ENCODE data around the gene TSPAN2.

TSPAN2 gene

DNA sequence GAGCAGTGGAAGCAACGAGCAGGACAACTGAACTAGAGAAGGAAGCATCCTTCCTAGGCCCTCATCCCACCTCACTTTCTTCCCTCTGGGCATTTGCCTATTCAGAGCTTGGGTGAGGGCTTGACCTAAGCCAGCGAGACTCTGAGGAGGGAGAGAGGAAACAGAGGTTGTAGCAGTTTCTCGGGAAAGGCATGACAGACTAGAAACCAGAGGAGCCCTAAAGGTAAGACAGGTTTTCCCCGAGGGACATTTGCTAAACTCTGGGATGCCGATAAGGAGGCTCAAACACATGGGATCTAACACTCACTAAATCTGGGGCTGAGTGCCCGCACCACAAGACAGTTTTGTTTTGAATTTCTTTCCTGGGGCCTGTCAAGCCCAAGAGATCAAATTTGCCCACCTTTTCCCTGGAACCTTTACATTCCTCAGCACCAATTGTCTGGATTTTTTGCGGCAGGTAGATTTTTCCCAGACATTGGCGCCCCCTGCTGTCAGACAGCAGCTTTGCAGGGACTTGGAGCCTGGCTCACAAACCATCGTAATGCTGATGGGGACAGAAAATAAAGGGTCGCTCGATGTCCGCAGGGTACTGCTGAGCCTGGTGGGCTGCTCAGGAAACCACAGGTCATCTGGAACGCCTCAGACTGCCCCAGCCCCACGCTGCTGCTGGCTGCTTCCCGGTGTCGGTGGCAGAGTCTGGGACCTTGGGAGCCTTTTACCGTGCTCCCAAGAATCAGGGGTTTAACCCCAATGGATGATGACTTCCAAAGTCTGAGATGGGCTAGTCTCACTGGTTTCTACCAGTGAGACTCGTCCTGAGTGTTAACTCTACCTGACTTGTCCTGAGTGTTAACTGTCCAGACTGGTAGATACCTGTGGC, 23.4 kb upstream of the TSPAN2 start:
- DNase-seq = peak; percentile 25

GRCh38 chr1:115107516-115108260, 18.4 kb upstream of the TSPAN2 start:
- DNase-seq = no peak

DNA sequence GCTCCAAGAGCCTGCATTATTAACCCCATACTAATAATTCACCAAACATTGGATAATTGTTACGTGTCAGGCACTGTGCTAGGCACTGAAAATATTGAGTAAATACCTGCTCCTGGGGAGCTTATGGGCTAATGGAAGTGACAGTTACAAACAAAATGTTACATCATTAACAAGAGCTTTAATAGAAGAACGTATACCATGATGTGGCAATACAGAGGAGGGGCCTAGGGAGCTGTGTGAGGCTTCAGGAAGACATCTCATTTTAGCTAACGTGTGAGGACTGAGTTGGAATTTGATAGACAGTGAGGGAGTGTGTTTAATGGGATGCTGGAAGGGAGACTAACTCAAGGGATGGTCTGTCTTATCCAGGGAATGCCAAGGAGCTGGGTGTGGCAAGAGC, 16.5 kb upstream of the TSPAN2 start:
- DNase-seq = no peak

DNA sequence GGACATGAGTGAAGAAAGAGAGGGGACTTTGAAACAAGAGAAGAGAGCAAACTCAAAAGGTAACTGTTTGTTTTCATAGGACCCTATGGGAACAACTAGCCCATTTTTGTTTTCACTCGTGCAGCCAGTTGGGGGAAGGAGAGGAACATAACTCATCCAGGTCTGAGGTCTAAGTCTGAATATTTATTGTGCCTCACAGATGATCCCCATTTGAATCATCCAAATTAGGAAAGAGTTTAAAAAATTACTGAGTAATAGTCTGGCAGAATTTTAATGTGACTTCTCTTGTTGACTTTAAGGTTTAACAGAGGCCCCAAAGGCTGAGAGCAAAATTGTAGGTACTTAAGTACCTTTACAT, 10.4 kb upstream of the TSPAN2 start:
- no peak for DNase-seq

DNA sequence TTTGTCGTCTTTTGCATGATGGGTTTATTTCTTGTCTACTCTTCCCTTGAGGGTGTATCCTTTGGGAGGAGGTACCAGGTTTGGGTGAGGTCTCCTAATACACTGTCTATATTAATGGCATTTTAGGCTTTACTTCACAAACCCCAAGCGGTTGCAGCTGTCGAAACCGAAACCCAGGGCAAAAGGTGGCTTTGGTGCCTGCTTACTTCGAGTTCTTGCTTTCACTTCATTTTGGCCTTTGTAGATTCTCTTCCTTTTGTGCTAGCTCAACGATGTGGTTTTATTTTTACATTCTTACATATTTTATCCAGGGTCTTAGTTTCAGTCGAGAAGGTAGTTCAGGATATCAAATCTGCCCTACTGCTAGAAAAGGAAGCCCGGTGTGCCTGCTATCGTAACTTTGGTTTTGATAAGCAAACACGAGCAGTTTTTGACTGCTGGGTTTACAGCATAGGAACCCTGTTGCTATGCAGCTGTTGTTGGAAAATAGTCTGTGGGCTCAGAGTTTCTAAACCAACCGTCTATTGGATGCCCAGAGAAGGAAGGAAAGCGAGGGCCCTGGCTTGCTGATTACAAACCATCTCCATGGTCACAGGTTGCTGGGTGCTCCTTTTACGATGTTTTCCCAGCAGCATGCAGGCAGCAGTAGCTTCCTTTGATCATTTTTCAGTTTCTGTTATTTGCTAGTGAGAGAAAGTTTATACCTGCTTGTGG, 9.8 kb upstream of the TSPAN2 start:
- DNase-seq = peak; percentile 31

DNA sequence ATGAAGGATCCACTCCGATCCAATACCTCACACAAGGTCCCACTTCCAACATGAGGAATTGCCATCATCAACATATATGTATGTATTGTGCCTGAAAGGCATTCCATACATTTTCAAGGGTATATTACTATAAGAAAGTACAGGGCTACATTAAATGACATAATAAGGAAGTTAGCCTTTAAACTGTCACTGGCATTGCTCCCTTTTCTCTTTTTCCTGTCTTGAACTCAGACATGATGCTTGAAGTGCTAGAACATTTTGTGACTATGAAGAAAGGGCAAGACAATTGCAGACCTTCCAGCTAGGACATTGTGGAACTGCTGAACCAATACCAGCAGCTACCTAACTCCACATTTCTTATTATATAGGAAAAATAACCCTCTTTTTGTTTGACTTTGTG, 2.9 kb upstream of the TSPAN2 start:
- no peak for DNase-seq

DNA sequence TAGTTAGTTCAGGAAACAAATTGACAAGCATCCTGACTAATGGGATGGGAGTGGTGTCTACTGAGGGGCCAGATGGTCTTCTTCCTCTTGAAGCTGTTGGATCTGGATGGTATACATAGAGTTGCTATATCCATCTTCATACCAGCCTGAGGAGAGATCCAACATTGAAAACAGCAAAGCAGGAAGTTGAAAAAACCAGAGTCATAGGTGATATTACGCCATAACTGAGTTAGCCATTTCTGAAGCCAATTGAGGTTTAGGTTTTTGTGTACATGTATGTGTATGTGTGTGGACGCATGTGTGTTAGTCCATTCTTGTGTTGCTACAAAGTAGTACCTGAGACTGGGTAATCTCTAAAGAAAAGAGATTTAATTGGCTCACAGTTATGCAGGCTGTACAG, 2.3 kb upstream of the TSPAN2 start:
- DNase-seq = no peak

- DNase-seq = no peak
Observed at GRCh38 chr1:115090956-115091355, 1.7 kb upstream of the TSPAN2 start.

DNA sequence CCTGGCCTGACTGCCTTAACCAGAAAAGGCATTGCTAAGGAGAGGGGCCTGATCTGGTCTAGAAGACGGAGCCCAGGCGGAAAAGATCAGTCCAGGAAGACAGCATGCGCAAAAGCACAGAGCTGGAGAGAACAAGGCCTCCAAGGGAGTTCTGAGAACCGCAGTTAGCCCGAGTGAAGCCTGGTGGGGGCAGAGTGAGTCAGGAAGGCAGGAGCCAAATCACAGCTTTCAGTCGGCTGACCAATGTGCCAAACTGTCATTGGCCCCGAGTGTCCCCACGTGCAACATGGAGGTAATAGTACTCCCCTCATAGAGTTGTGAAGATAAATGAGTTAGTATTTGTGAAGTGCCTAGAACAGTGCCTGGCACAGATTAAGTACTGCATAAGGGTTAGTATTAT, 1.2 kb upstream of the TSPAN2 start:
- DNase-seq = no peak

DNA sequence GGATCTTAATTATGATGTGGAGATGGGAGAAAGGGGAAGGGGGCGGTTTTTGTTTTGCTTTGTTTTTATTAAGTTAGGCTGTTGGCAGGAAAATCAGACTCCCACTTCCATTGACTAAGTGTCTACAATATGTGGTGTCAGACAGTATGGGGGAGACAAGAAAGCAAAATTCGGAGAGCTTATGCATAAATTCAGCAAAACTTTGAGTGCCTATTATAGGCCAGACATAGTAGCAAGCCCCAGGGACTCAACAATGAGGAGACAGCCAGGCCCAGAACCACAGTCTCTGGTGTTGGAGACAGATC, 835 bp upstream of the TSPAN2 start:
- no peak for DNase-seq

GRCh38 chr1:115088871-115089419, 358 bp downstream of the TSPAN2 start:
- no peak for DNase-seq

DNA sequence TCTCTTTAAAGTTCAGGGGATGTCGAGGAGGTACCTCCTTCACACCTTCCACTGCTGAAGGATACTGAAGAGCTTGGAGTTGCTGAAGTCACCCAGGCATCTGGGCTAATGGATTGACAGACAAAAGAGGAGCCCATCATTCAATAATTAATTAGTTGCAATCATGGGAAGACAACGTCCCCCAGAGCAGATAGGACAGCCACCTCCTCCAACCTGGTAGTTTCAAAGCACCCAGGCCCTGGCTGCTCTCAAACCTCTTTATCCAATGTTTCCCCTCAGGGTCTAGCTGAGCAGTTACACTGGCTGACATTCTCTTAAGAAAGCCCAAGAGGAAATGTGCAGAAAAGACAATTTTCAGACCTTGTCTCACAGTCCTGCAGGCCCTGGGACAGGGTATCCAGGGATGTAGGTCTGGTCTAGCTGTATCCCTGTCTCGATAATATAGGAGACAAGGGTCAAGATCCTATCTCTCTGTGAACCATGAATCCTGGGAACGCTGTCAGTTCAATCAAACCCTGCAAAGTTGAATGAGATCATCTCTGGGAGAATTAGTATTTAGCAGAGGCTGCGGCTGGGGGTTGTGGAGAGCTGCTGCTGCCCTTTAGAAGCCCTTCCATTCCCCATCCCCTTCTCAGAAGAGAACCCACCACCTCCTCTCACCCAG, 1.1 kb downstream of the TSPAN2 start:
- no peak for DNase-seq

DNA sequence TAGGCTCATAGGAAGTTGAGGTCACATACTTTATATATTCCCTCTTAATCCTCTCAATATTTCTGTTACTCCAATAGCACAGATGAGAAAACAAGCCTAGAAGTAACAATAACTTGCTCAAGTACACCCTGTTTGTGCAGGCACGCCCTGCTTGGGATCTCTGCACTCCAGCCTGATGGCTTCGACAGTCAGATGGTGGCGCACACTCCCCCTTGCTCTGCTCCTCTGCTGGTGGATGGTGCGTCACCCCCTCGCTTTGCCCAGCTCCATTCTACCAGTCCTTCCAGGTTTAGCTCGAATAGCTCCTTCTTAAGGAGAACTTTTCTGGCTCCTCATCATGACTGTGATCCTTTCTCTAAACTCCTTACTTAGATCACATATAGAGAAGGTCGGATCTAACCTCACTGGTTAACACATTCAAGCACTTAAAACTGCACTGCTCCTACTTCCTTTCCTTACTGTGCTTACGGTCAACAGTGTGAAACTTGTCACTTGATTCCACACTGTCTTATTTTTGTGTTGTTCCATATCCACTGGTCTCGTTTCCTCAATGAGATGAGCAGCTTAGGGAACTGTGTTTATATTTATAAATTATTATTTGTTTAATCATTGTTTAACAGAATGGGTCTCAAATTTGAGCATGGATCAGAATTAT, 3.0 kb downstream of the TSPAN2 start:
- no peak for DNase-seq

GRCh38 chr1:115084902-115085511, 4.3 kb downstream of the TSPAN2 start:
- DNase-seq = no peak

- DNase-seq = no peak
Observed at GRCh38 chr1:115082949-115083348, 6.4 kb downstream of the TSPAN2 start.

DNA sequence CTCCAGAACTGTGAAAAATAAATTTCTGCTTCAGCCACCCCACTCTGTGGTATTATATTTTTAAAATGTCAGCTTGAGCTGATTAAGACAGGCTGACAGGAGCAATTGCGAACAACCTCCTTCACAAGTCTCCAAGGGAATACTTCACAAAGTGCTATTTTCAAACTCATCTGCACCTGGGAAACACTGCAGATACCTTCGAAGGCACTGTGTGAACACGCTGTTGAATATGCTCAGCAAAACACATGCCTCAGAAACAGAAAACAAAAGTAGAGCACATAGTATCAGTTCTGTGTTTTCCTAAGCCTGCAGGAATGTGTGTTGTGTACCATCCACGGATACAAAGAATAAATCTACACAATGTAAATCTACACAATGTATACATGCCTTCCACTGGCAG, 10.6 kb downstream of the TSPAN2 start:
- DNase-seq = no peak

DNA sequence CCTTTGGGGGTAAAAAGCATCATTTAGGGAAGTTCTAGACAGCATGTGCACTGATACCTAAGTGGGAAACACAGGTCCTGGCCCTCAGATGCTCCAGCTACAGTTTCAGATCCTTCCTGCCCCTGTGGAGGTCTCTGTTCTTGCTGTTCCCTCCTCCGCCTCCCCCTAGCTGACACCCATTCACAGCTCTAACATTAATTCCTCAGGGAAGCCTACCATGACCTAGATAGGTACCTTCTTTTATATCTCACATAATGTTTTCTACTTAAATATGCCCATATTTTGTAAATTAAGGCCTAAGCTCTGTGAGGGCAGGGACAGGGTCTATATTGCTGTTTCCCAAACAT, 11.3 kb downstream of the TSPAN2 start:
- no peak for DNase-seq

DNA sequence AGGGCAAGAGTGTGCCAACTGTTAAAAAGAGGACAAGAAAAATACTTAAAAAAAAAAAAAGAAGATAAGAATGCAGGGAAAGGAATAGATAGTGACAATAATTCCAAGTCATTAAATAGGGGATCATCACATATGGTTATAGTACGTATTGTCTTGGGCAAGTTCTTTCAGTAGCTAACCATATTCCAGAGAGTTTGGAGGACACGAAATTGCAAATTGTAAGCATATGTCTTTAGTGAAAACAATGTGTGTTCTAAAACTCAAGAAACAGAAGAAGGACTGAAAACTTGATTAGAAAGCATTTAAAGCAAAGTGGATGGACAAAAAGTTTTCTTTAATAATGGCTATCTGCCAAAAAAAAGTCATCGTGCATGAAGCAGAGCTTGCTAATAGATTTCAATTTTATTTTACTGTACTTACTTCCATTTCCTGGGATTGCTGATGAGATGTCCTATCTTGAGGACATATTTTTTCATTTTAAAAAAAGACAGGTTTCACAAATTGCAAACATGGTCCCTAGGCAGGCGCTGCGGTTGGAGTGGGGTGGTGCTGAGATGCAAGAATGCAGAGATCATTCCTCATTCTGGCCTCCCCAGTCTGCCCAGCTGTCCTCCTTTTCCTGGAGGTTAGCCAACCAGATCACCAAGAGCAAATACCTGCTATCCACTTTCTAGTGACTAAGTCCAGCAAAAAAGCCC, 11.9 kb downstream of the TSPAN2 start:
- DNase-seq = no peak

- DNase-seq = no peak
Observed at GRCh38 chr1:115076384-115076915, 12.9 kb downstream of the TSPAN2 start.

- DNase-seq = no peak
Observed at GRCh38 chr1:115074839-115075534, 14.3 kb downstream of the TSPAN2 start.

Data from NCI-H345 (cell line).